Uterus (tissue), 2 donors: Measurements from ENCODE around the gene RPS16.

Experiments
- CTCF ChIP-seq, 4 experiments: fragments of 200-600 bp in 2 of 4; fragments of 450-650 bp in 2 of 4; sonication (generic) in 2 of 4; IDR thresholded peaks; one replicate each; pipeline ENCODE4 v1.5.1; 2016 to 2019; ENCODE audit warnings: antibody characterized with exemption in 4 of 4, mild to moderate bottlenecking in 2 of 4, moderate library complexity in 1 of 4
- POLR2A ChIP-seq, 2 donors: fragments of 450-650 bp; IDR thresholded peaks; one replicate each; pipeline ENCODE4 v1.6.1; 2016; ENCODE audit warnings: antibody characterized with exemption in 2 of 2, mild to moderate bottlenecking in 1 of 2, moderate library complexity in 1 of 2

DNA sequence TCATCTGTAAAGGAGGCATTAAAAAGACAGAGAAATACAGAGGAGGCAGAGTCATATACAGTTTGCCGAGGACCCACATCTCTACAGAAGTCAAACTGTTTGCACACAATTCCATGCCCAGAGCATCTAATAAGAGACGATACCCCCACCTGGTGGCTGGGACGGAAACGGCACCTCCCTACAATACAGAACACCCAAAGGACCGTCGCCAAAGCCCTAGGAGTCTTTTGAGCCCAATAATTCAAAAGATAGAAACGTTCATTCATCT is 24.0 kb downstream of the RPS16 start:
- TF ChIP-seq CTCF (IDR thresholded peaks at IDR 0.05) (peak; percentile 88 to 99 (median 96)), POLR2A (IDR thresholded peaks at IDR 0.05) (no peak)
